BLaER1 treated with 17β-estradiol and CSF1 and Interleukin-3, amounts not matched to agents 10 nM and 100 nM (cell line): ENCODE results near the gene SLC2A6.

ENCODE experiments used
- H3K27ac ChIP-seq, 11 experiments: shearing (Covaris generic); formaldehyde crosslinking; 2 replicates each; pipeline ENCODE4 v1.8.1; 2022
- H3K27me3 ChIP-seq, 11 experiments: shearing (Covaris generic); formaldehyde crosslinking; 2 replicates each; pipeline ENCODE4 v1.8.1; 2022
- H3K36me3 ChIP-seq, 11 experiments: shearing (Covaris generic); formaldehyde crosslinking; 2 replicates each; pipeline ENCODE4 v1.8.1; 2022
- H3K4me1 ChIP-seq, 10 experiments: shearing (Covaris generic); formaldehyde crosslinking; 2 replicates each; pipeline ENCODE4 v1.8.1; 2022
- H3K4me2 ChIP-seq, 11 experiments: shearing (Covaris generic); formaldehyde crosslinking; 2 replicates each; pipeline ENCODE4 v1.8.1; 2022
- H3K4me3 ChIP-seq, 10 experiments: shearing (Covaris generic); formaldehyde crosslinking; 2 replicates each; pipeline ENCODE4 v1.8.1; 2022
- H3K9ac ChIP-seq, 11 experiments: shearing (Covaris generic); formaldehyde crosslinking; 2 replicates each; pipeline ENCODE4 v1.8.1; 2022
- H3K9me3 ChIP-seq, 11 experiments: shearing (Covaris generic); formaldehyde crosslinking; replicated peaks in 1 of 11; 2 replicates each; pipeline ENCODE4 v1.8.1; 2022
- H4K20me1 ChIP-seq, 11 experiments: shearing (Covaris generic); formaldehyde crosslinking; 2 replicates each; pipeline ENCODE4 v1.8.1; 2022
- Cebpa-rat ChIP-seq, 11 experiments: shearing (Covaris generic); IDR thresholded peaks; 2 replicates each; pipeline ENCODE4 v1.8.1; 2022

Gene SLC2A6

DNA sequence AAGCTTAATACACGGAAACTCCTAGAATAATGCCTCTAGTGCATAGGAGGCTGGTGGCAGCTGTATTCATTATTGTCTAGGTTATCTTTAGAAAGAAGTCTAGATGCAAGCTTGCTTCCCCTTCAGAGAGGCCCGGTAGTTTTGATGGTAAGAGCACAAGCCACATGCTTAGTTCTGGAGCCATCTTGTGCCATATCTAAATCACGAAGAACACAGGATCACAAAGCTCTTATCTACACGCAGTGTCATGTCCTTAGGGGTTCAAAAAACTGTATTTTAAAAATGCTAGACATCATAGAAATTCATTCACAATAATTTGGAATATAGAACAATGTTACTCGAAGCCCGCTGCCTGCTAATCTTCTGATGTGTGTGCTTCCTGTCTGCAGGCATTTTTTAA lies 12.9 kb downstream of the SLC2A6 start:
- Histone ChIP-seq H3K36me3 (peaks cover 0 to 35% (median 8%) of the 10 kb centered on the region in 11 experiments; a peak in 11 of 22 replicates), H3K9ac (no peak overlapping the region), H3K4me3 (no peak overlapping the region), H3K27ac (no peak overlapping the region), H3K27me3 (no peaks in the 10 kb centered on the region), H3K4me1 (peaks cover 15 to 49% (median 40%) of the 10 kb centered on the region in 10 experiments), H3K4me2 (no peak overlapping the region), H3K9me3 (no peaks in the 10 kb centered on the region), H4K20me1 (peaks cover 0 to 91% (median 44%) of the 10 kb centered on the region in 11 experiments; a peak in 17 of 22 replicates)
- no peak for TF ChIP-seq Cebpa-rat (IDR thresholded peaks at IDR 0.05)

DNA sequence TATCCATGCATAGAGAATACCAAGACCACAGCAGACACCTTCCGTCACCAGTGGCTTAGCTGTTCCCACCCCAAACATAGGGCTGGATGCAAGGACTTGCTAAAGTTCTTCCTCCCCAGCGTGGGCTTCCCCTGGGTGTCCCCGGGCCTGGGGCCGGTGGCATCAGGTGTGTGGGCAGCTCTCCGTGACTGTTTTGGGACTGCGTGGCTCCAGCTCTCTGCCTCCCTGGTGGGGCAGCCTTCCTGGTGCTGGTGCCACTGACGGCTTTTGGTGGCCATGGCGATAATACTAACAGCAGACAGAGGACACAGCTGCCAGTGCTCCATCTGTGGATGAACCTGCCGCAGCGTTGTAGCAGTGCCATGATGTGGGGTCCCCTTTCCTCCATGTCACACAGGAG lies 14.3 kb downstream of the SLC2A6 start:
- Histone ChIP-seq H3K9ac (peak overlapping the region in 2 of 11 experiments; percentile 4 to 14; a peak in 2 of 22 replicates), H3K4me2 (peak overlapping the region in 3 of 11 experiments; percentile 11 to 89 (median 88); a peak in 1 of 22 replicates)
- TF ChIP-seq Cebpa-rat (IDR thresholded peaks at IDR 0.05), result no peak

DNA sequence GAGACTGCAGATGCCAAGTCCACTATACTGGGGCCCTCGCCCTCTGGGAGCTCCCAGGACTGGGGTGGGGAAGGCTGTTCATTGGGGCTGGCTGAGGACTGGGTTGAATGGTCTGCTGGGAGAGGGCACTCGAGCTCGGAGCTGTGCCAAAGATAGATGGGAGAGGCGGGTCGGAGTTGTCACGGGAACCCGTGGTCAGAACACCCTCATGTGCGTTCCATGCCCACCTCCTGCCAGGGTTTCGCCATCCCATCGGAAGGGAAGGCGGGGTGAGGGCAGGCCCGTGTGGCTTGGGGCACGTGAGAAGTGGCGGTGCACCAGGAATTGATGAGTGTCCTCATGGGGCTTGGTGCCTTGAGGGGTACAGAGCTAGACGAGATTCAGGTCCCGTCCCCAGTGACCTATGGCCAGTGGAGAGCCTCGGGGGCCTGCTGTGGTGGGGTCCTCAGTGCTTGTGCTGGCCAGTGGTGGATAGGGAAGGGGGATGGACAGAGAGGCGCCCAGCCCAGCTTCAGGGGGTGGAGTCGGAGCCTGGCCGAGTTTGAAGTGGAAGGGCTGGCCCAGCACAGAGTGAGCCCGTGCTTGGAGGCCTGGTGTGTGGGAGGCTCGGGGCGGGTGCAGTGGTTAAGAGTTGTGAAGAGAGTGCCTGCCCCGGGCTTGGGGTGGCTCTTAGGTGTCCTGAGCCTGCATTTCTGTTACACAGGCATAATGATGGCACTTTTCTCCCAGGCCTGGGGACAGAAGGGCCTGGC lies 14.9 kb downstream of the SLC2A6 start:
- peak overlapping the region in 2 of 11 experiments; percentile 4 to 18; a peak in 3 of 22 replicates for H3K9ac ChIP-seq
- H3K27me3 ChIP-seq, result no peaks in the 10 kb centered on the region
- no peak for TF ChIP-seq Cebpa-rat (IDR thresholded peaks at IDR 0.05)
- H3K4me1 ChIP-seq, result peaks cover 25 to 59% (median 50%) of the 10 kb centered on the region in 10 experiments
- H3K4me2 ChIP-seq, result peak overlapping the region in 7 of 11 experiments; percentile 4 to 89 (median 26); a peak in 4 of 22 replicates
- H4K20me1 ChIP-seq, result peaks cover 0 to 78% (median 46%) of the 10 kb centered on the region in 11 experiments; a peak in 17 of 22 replicates
- H3K9me3 ChIP-seq, result no peaks in the 10 kb centered on the region
- H3K36me3 ChIP-seq, result peaks cover 0 to 26% (median 4%) of the 10 kb centered on the region in 11 experiments; a peak in 7 of 22 replicates
- no peak overlapping the region for H3K27ac ChIP-seq
- H3K4me3 ChIP-seq, result no peak overlapping the region

More for the DNA sequence above, 14.3 kb downstream of the SLC2A6 start:
- H3K36me3 ChIP-seq, result peaks cover 0 to 32% (median 8%) of the 10 kb centered on the region in 11 experiments; a peak in 8 of 22 replicates
- peaks cover 21 to 56% (median 46%) of the 10 kb centered on the region in 10 experiments for H3K4me1 ChIP-seq
- H3K9me3 ChIP-seq, result no peaks in the 10 kb centered on the region
- no peak overlapping the region for H3K27ac ChIP-seq
- H3K27me3 ChIP-seq, result no peaks in the 10 kb centered on the region
- peaks cover 0 to 84% (median 46%) of the 10 kb centered on the region in 11 experiments; a peak in 17 of 22 replicates for H4K20me1 ChIP-seq
- H3K4me3 ChIP-seq, result no peak overlapping the region

DNA sequence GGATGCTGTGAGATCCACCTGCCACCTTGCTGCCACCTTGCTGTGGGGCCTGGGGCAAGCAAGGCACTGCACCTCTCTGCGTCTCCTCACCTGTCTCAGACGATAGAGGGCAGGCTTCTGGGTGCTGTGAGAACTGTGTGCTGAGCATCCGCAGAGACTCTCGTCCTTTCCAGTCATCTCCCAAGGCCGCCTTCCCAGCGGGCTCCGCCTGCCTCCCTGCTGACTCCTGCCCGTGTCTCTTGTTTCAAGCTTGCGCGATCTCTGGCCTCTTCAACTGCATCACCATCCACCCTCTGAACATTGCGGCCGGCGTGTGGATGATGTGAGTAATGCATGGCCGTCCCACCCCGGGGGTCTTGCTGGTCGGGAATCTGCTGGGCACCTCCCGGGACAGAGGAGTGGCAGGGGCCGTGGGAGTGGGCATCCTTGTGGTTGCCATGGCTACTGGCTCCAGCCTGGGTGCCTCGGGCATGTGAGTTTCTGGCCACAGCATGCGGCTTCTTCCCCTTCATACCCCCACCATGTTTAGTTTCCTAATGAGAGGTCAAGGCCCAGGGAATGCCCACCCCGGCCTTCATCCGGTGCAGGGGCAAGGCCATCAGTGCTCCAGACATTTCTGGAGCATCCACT lies 15.6 kb downstream of the SLC2A6 start:
- TF ChIP-seq Cebpa-rat (IDR thresholded peaks at IDR 0.05), result no peak
- H3K36me3 ChIP-seq, result peaks cover 0 to 19% (median under 1%) of the 10 kb centered on the region in 11 experiments; a peak in 7 of 22 replicates
- H3K27ac ChIP-seq, result no peak overlapping the region
- peaks cover 0 to 71% (median 46%) of the 10 kb centered on the region in 11 experiments; a peak in 17 of 22 replicates for H4K20me1 ChIP-seq
- H3K9me3 ChIP-seq, result no peaks in the 10 kb centered on the region
- H3K4me1 ChIP-seq, result peaks cover 30 to 66% (median 56%) of the 10 kb centered on the region in 10 experiments
- H3K27me3 ChIP-seq, result no peaks in the 10 kb centered on the region
- H3K4me3 ChIP-seq, result no peak overlapping the region
- peak overlapping the region in 8 of 11 experiments; percentile 58 to 89 (median 84); a peak in 18 of 22 replicates for H3K4me2 ChIP-seq
- H3K9ac ChIP-seq, result peak overlapping the region in 4 of 11 experiments; percentile 16 to 25 (median 19); a peak in 4 of 22 replicates

DNA sequence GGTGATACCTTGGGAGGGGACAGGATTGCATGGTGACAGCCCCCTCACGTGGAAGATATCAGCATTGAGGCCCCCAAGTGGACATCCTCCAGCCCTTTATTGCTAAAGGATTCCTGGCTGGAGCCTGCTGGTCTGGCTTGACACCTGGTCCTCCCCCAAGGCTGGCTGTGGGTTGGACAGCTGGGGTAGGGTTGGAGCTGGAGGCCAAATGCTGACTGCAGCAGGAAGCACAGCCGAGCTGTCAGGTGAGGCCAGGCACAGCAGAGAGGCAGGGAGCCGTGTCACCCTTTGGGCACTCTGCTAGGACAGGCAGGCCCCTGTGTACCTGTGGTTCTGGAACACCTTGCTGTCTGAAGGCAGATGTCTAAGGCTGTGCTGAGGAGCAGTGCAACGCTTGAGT lies 16.9 kb downstream of the SLC2A6 start:
- Histone ChIP-seq H3K4me1 (peaks cover 30 to 66% (median 57%) of the 10 kb centered on the region in 10 experiments), H3K4me2 (peak overlapping the region; percentile 36 to 97 (median 79); a peak in 19 of 22 replicates), H4K20me1 (peaks cover 0 to 57% (median 46%) of the 10 kb centered on the region in 11 experiments; a peak in 17 of 22 replicates), H3K9me3 (no peaks in the 10 kb centered on the region), H3K27ac (no peak overlapping the region), H3K36me3 (peaks cover 0 to 16% (median 0%) of the 10 kb centered on the region in 11 experiments; a peak in 6 of 22 replicates), H3K27me3 (no peaks in the 10 kb centered on the region), H3K9ac (peak overlapping the region in 4 of 11 experiments; percentile 16 to 23 (median 18); a peak in 2 of 22 replicates), H3K4me3 (no peak overlapping the region)
- TF ChIP-seq Cebpa-rat (IDR thresholded peaks at IDR 0.05), result no peak

DNA sequence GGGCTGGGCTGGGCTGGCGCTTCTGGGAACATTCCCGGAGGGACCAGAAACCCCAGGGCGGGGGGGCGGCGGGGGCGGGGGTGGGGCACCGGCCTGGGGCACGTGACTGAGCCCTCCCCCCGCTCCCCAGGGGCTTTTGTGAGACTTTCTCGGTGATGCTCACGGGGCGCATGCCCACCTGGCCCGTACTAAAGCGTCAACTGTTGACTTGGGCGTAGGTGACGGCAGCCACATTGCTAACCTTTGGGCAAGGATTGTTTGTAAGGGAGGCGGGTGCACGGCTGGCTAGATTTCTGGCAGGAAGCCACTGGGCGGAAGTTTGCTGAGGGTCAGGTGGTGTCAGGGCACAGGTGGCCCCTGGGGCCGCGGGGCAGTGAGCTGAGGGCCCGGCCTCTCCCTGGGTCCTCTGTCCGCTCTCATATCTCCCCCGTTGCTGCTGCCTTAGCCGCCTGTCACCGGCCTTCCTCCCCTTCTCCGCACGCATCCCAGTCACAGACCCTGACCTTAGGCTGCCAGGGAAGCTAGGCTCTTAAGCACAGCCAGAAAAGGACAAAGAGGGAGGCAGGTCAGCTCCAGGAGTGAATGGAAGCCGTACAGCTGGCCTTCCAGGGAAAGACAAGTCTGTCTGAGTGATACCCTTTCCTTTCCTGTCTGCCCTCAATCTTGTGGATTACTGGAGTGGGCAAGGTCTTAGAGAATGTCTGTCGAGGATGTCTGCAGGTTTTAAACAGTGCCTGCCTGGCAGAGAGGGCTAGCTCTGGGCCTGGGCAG lies 18.3 kb downstream of the SLC2A6 start:
- peak overlapping the region in 10 of 11 experiments; percentile 65 to 88 (median 80); a peak in 20 of 22 replicates for H3K27ac ChIP-seq

DNA sequence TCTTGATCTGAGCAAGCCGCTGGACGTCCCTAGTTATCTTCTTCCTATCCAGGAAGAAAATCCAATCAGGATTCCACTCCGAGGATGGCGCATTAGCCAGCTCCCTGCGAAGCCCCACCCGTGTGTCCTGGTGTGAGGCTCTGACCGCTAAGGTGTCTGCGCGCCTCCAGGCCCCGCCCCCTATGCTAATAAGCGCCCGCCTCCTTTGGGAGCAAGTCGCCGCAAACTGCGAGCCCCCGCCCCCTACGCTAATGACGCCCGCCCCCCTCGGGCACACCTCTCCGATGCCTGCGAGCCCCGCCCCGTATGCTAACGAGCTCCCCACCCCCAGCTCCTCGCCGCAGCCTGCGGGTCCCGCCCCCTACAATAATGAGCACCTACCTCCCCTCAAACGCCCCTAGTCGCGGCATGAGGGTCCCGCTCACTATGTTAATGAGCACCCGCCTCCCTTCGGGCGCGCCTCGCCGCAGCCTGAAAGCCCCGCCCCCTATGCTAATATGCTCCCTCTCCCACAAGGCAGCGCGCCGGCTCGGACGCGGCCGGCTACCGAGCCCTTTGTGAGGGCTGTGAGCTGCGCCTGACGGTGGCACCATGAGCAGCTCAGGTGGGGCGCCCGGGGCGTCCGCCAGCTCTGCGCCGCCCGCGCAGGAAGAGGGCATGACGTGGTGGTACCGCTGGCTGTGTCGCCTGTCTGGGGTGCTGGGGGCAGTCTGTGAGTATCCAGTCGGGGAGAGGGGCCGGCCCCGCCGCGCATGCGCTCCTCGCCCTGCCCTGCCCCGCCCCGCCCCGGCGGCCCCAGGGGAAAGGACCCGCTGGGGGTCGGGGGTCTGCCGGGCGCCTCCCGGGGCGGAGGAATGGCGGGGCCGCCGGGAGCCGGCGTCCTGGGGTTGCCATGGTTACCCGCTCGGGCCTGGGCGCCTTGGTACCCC lies 19.2 kb downstream of the SLC2A6 start, which contains the start of gene CACFD1:
TSS of gene CACFD1 (plus strand) at position 503 of the 929 bp plus-strand sequence. CDS start at position 592, 89 bp downstream.
- Histone ChIP-seq H3K27me3 (no peaks in the 10 kb centered on the region), H3K4me3 (peak within 1 kb of the TSS; percentile 65 to 84 (median 76)), H3K4me1 (peaks cover 30 to 67% (median 57%) of the 10 kb centered on the region in 10 experiments), H3K4me2 (peak within 1 kb of the TSS; percentile 85 to 97 (median 91)), H3K36me3 (peaks cover 0 to 8% (median 0%) of the 10 kb centered on the region in 11 experiments; a peak in 3 of 22 replicates), H3K9me3 (no peaks in the 10 kb centered on the region), H3K9ac (peak within 1 kb of the TSS; percentile 74 to 91 (median 87)), H4K20me1 (peaks cover 0 to 44% (median 41%) of the 10 kb centered on the region in 11 experiments; a peak in 17 of 22 replicates), H3K27ac (peak within 1 kb of the TSS; percentile 56 to 88 (median 79); a peak in 21 of 22 replicates)
- no peak for TF ChIP-seq Cebpa-rat (IDR thresholded peaks at IDR 0.05)

More for the DNA sequence above, 18.3 kb downstream of the SLC2A6 start:
- H3K4me1 ChIP-seq, result peaks cover 30 to 67% (median 57%) of the 10 kb centered on the region in 10 experiments
- peaks cover 0 to 52% (median 46%) of the 10 kb centered on the region in 11 experiments; a peak in 17 of 22 replicates for H4K20me1 ChIP-seq
- peak overlapping the region; percentile 79 to 97 (median 89) for H3K4me2 ChIP-seq
- H3K9me3 ChIP-seq, result no peaks in the 10 kb centered on the region
- H3K9ac ChIP-seq, result peak overlapping the region; percentile 74 to 91 (median 87); a peak in 21 of 22 replicates
- H3K36me3 ChIP-seq, result peaks cover 0 to 16% (median 0%) of the 10 kb centered on the region in 11 experiments; a peak in 5 of 22 replicates
- TF ChIP-seq Cebpa-rat (IDR thresholded peaks at IDR 0.05), result no peak
- no peaks in the 10 kb centered on the region for H3K27me3 ChIP-seq
- peak overlapping the region; percentile 65 to 84 (median 76) for H3K4me3 ChIP-seq
